B cell (primary cell): ENCODE results near the gene WIPF1. TPM values are rescaled to one million over a fixed set of nuclear protein-coding genes. Genes with fewer than 3 reads are reported as not detected.
"Not testable (repeated sequence)": the region's sequence is repeated elsewhere in the genome, so short reads cannot be mapped to it uniquely, and the experiment has no call there.

Experiments
- ATAC-seq: fragments of 200-7000 bp; cut with Tn5 transposase; one replicate; pipeline ENCODE4 v1.10.0; 2021; ENCODE audit warnings: low read depth, mild to moderate bottlenecking, moderate number of reproducible peaks, moderate library complexity
- CTCF ChIA-PET: fragments of 350-600 bp; sonication (Branson Sonifier 250); formaldehyde crosslinking; loops from one replicate; lab custom pipeline; 2021; ENCODE audit warnings: antibody characterized with exemption, inconsistent platforms; lab: Charles Lee
- POLR2A ChIA-PET: fragments of 350-600 bp; sonication (Branson Sonifier 250); formaldehyde crosslinking; loops from one replicate; lab custom pipeline; 2021; ENCODE audit warnings: antibody characterized with exemption; lab: Charles Lee
- DNase-seq: peaks from one replicate; pipeline ENCODE4 v3.0.0; 2013
- H2AFZ ChIP-seq: 2 replicates; pipeline ENCODE4 v1.6.1; 2012; ENCODE audit warnings: mild to moderate bottlenecking, low read depth, low read length; ENCODE audit not compliant: insufficient read depth, poor library complexity, severe bottlenecking
- H3K27ac ChIP-seq, 2 donors: 1 replicate in 1 of 2; 2 replicates in 1 of 2; pipeline ENCODE4 v1.5.1; 2012 to 2013; ENCODE audit warnings: low read length in 2 of 2, mild to moderate bottlenecking in 2 of 2, moderate library complexity in 1 of 2
- H3K27me3 ChIP-seq, 4 experiments: fragments of 200-600 bp in 1 of 4; sonication (generic) in 1 of 4; replicated peaks in 1 of 4; 1 replicate in 2 of 4; 2 replicates in 2 of 4; pipeline versions ENCODE4 v1.6.1 to v1.7.0; 2013 to 2016; ENCODE audit warnings: low read length in 3 of 4, mild to moderate bottlenecking in 2 of 4, mixed read lengths in 1 of 4, moderate library complexity in 1 of 4; ENCODE audit not compliant: insufficient read depth in 4 of 4, control insufficient read depth in 3 of 4; ENCODE audit errors: control extremely low read depth in 1 of 4
- H3K36me3 ChIP-seq, 2 experiments: replicated peaks in 1 of 2; 1 replicate in 1 of 2; 2 replicates in 1 of 2; pipeline versions ENCODE4 v1.6.1 to v1.7.1; 2013; ENCODE audit warnings: low read length in 1 of 2; ENCODE audit not compliant: insufficient read depth in 2 of 2, control insufficient read depth in 1 of 2; ENCODE audit errors: control extremely low read depth in 1 of 2, extremely low read depth in 1 of 2
- H3K4me1 ChIP-seq, 2 donors: fragments of 200-600 bp in 1 of 2; sonication (generic) in 1 of 2; 1 replicate in 1 of 2; 2 replicates in 1 of 2; pipeline versions ENCODE4 v1.5.1 to v1.6.1; 2013 to 2017; ENCODE audit warnings: low read length in 2 of 2; ENCODE audit not compliant: control insufficient read depth in 2 of 2, insufficient read depth in 2 of 2
- H3K4me2 ChIP-seq: replicated peaks from 2 replicates; pipeline ENCODE3; 2012; ENCODE audit warnings: mild to moderate bottlenecking, low read depth, low read length; ENCODE audit not compliant: poor library complexity, severe bottlenecking
- H3K4me3 ChIP-seq, 5 experiments: fragments of 200-600 bp in 1 of 5; sonication (generic) in 1 of 5; 1 replicate in 3 of 5; 2 replicates in 2 of 5; pipeline versions ENCODE4 v1.5.1 to v1.7.0; 2011 to 2016; ENCODE audit warnings: low read length in 4 of 5, mild to moderate bottlenecking in 4 of 5, low read depth in 2 of 5, control low read depth in 1 of 5, moderate library complexity in 1 of 5; ENCODE audit not compliant: insufficient read depth in 1 of 5; ENCODE audit errors: control extremely low read depth in 1 of 5, extremely low read depth in 1 of 5
- H3K79me2 ChIP-seq: fragments of 200-600 bp; sonication (generic); one replicate; pipeline ENCODE4 v1.6.0; 2016; ENCODE audit warnings: low read length; ENCODE audit not compliant: control insufficient read depth, insufficient read depth
- H3K9ac ChIP-seq: fragments of 200-600 bp; sonication (generic); 2 replicates; pipeline ENCODE4 v1.6.1; 2017; ENCODE audit warnings: mild to moderate bottlenecking, low read length, moderate library complexity
- H3K9me3 ChIP-seq, 3 donors: one replicate each; pipeline versions ENCODE4 v1.6.1 to v1.7.1; 2013; ENCODE audit warnings: low read length in 2 of 3; ENCODE audit not compliant: control insufficient read depth in 2 of 3, insufficient read depth in 1 of 3; ENCODE audit errors: control extremely low read depth in 1 of 3
- H4K20me1 ChIP-seq: 2 replicates; pipeline ENCODE4 v1.6.0; 2012; ENCODE audit warnings: mild to moderate bottlenecking, low read length; ENCODE audit not compliant: insufficient read depth, control insufficient read depth, poor library complexity, severe bottlenecking
- H3K27ac Mint-ChIP-seq: one replicate; pipeline ENCODE4 v1.8.0; 2021; ENCODE audit warnings: mixed read lengths
- H3K27me3 Mint-ChIP-seq: one replicate; pipeline ENCODE4 v1.8.0; 2021; ENCODE audit warnings: mixed read lengths
- H3K4me1 Mint-ChIP-seq: one replicate; pipeline ENCODE4 v1.8.0; 2021; ENCODE audit warnings: mixed read lengths
- H3K4me3 Mint-ChIP-seq: one replicate; pipeline ENCODE4 v1.8.0; 2021; ENCODE audit warnings: mixed read lengths
- H3K9me3 Mint-ChIP-seq: one replicate; pipeline ENCODE4 v1.8.0; 2022; ENCODE audit warnings: mixed read lengths; ENCODE audit not compliant: insufficient read depth
- CTCF ChIP-seq: fragments of 200-600 bp; IDR thresholded peaks from one replicate; pipeline ENCODE4 v1.8.0; 2022; ENCODE audit warnings: antibody characterized with exemption, mild to moderate bottlenecking
- EZH2 ChIP-seq: IDR thresholded peaks from 2 replicates; pipeline ENCODE4 v1.6.1; 2012; ENCODE audit warnings: borderline replicate concordance, low read depth, mild to moderate bottlenecking, moderate library complexity, low read length; ENCODE audit not compliant: insufficient read depth, poor library complexity, severe bottlenecking
- WGBS: methylation state at CpG from one replicate; pipeline ENCODE4 v1.1.5; 2013; ENCODE audit warnings: missing lambda C conversion rate; ENCODE audit not compliant: insufficient coverage; 5-methylcytosine and 5-hydroxymethylcytosine counted together
- intact Hi-C: fragments of 100-400 bp; cut with micrococcal nuclease; formaldehyde crosslinking; loops from one replicate; pipeline ENCODE4 v1.10.0; 2022
- polyA plus RNA-seq: library from polyadenylated mRNA; depleted of rRNA; stranded (reverse); fragments of >200 nt; gene quantifications from 2 replicates; pipeline ENCODE4 v1.2.3, GENCODE V29; 2012
- total RNA-seq, 2 donors: library from RNA; stranded (reverse); fragments of 120-200 nt in 1 of 2; gene quantifications; 1 replicate in 1 of 2; 2 replicates in 1 of 2; pipeline versions ENCODE4 v1.2.3 to v1.2.4, GENCODE V29; 2013 to 2022

WIPF1 gene
- total and polyA plus RNA-seq, 2 donors (not counting 1 experiment from before 2014, with no cell fraction given): 137 to 390 TPM

- H3K4me2 ChIP-seq: no peak overlapping the region
- no peak for TF ChIP-seq EZH2
- TF ChIP-seq CTCF: no peak
- ATAC-seq (no peak), DNase-seq (no peak)
- Mint-ChIP-seq H3K27ac (peak overlapping the region; percentile 88), H3K27me3 (no peaks in the 10 kb centered on the region), H3K9me3 (no peaks in the 10 kb centered on the region), H3K4me3 (peak overlapping the region; percentile 24), H3K4me1 (peaks cover 38% of the 10 kb centered on the region)
- H3K27me3 ChIP-seq: no peaks in the 10 kb centered on the region
- H3K4me1 ChIP-seq: peaks cover 33 to 36% of the 10 kb centered on the region in 2 donors
- H2AFZ ChIP-seq: no peak overlapping the region
- peaks cover 0 to 4% of the 10 kb centered on the region in 2 experiments for H3K36me3 ChIP-seq
- ChIA-PET POLR2A (no interaction called here), CTCF (interaction anchor here (1.1 to 1.8 kb wide), 4 partner anchors 26 to 146 kb away, joined by 3 to 6 read pairs (median 4); no protein-coding TSS in a partner anchor)
- no peaks in the 10 kb centered on the region for H4K20me1 ChIP-seq
- no peaks in the 10 kb centered on the region for H3K79me2 ChIP-seq
- 100% methylated on average over 1 of the region's 4 CpGs for WGBS
- H3K9me3 ChIP-seq: peaks cover 0 to 4% (median 2%) of the 10 kb centered on the region in 3 donors
- H3K4me3 ChIP-seq: no peak overlapping the region
- intact Hi-C loops: no loop called here
- H3K9ac ChIP-seq: no peak overlapping the region
- peak overlapping the region; percentile 2 to 75 for H3K27ac ChIP-seq
Observed at GRCh38 chr2:174551697-174552096, 45.9 kb downstream of the WIPF1 start.

- H3K9me3 ChIP-seq, intact Hi-C loops, H3K27me3 Mint-ChIP-seq, H2AFZ ChIP-seq, H3K79me2 ChIP-seq, ATAC-seq, POLR2A ChIA-PET, H3K27ac Mint-ChIP-seq, H3K36me3 ChIP-seq, H3K27ac ChIP-seq, DNase-seq, H3K9ac ChIP-seq, H3K4me3 ChIP-seq, H4K20me1 ChIP-seq, H3K9me3 Mint-ChIP-seq, H3K27me3 ChIP-seq, H3K4me2 ChIP-seq, H3K4me3 Mint-ChIP-seq: not testable (repeated sequence)
- CTCF ChIA-PET: interaction anchor here (2.0 to 4.0 kb wide), 2 partner anchors 69 to 87 kb away, joined by 6 to 50 read pairs; no protein-coding TSS in a partner anchor
- 88% methylated on average over 24 of the region's 24 CpGs for WGBS
- peaks cover 19% of the 10 kb centered on the region for H3K4me1 Mint-ChIP-seq
- H3K4me1 ChIP-seq: peaks cover 21 to 24% of the 10 kb centered on the region in 2 donors
Observed at GRCh38 chr2:174548646-174549045, 49.0 kb downstream of the WIPF1 start.

- H3K4me3 Mint-ChIP-seq, H3K4me2 ChIP-seq, H3K79me2 ChIP-seq, intact Hi-C loops, H3K4me3 ChIP-seq, POLR2A ChIA-PET, H3K27ac ChIP-seq, H3K27me3 ChIP-seq, H3K9ac ChIP-seq, H3K27ac Mint-ChIP-seq, H3K27me3 Mint-ChIP-seq, H2AFZ ChIP-seq, DNase-seq, H3K9me3 ChIP-seq, H3K36me3 ChIP-seq, ATAC-seq, H3K9me3 Mint-ChIP-seq, H4K20me1 ChIP-seq: not testable (repeated sequence)
- 94% methylated on average over 2 of the region's 7 CpGs for WGBS
- H3K4me1 ChIP-seq: peaks cover 15 to 18% of the 10 kb centered on the region in 2 donors
- peaks cover 17% of the 10 kb centered on the region for H3K4me1 Mint-ChIP-seq
- CTCF ChIA-PET: interaction anchor here (1.3 to 4.0 kb wide), 4 partner anchors 14 to 86 kb away, joined by 3 to 50 read pairs (median 4); no protein-coding TSS in a partner anchor
Observed at GRCh38 chr2:174548021-174548420, 49.6 kb downstream of the WIPF1 start.
